Gastroesophageal sphincter (tissue), 3 donors: ENCODE measurements around the gene LMF1.

Experiments used
- EP300 ChIP-seq: sonication (generic); formaldehyde crosslinking; IDR thresholded peaks from one replicate; pipeline ENCODE4 v1.6.1; 2017; ENCODE audit warnings: antibody characterized with exemption, mild to moderate bottlenecking
- POLR2A ChIP-seq, 2 donors: fragments of 450-650 bp; IDR thresholded peaks; one replicate each; pipeline ENCODE4 v1.6.1; 2017; ENCODE audit warnings: antibody characterized with exemption in 2 of 2, mild to moderate bottlenecking in 2 of 2, moderate library complexity in 1 of 2
- TF ChIP-seq, protein P1 (sequence below), 4 experiments: fragments of 200-600 bp in 2 of 4; fragments of 450-650 bp in 2 of 4; sonication (generic) in 1 of 4; IDR thresholded peaks; one replicate each; pipeline ENCODE4 v1.5.1; 2017 to 2019; ENCODE audit warnings: antibody characterized with exemption in 4 of 4, mild to moderate bottlenecking in 2 of 4, moderate library complexity in 2 of 4

GRCh38 chr16:896261-897199 is 74.3 kb downstream of the LMF1 start:
- TF ChIP-seq, protein P1, sequence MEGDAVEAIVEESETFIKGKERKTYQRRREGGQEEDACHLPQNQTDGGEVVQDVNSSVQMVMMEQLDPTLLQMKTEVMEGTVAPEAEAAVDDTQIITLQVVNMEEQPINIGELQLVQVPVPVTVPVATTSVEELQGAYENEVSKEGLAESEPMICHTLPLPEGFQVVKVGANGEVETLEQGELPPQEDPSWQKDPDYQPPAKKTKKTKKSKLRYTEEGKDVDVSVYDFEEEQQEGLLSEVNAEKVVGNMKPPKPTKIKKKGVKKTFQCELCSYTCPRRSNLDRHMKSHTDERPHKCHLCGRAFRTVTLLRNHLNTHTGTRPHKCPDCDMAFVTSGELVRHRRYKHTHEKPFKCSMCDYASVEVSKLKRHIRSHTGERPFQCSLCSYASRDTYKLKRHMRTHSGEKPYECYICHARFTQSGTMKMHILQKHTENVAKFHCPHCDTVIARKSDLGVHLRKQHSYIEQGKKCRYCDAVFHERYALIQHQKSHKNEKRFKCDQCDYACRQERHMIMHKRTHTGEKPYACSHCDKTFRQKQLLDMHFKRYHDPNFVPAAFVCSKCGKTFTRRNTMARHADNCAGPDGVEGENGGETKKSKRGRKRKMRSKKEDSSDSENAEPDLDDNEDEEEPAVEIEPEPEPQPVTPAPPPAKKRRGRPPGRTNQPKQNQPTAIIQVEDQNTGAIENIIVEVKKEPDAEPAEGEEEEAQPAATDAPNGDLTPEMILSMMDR (IDR thresholded peaks at IDR 0.05) = no peak
- no peak for TF ChIP-seq POLR2A (IDR thresholded peaks at IDR 0.05)
- TF ChIP-seq EP300 = no peak
